Muscle of leg (tissue), 11 donors: ENCODE data around the gene KIAA0753. TPM values are rescaled to one million over a fixed set of nuclear protein-coding genes. Genes with fewer than 3 reads are reported as not detected.

ENCODE experiments used
- DNase-seq: peaks from one replicate; pipeline ENCODE4 v3.0.0; 2013
- H3K27ac ChIP-seq: one replicate; pipeline ENCODE4 v1.5.1; 2013; ENCODE audit warnings: mild to moderate bottlenecking, low read length, control low read depth
- H3K27me3 ChIP-seq: one replicate; pipeline ENCODE4 v1.6.1; 2013; ENCODE audit warnings: low read length; ENCODE audit not compliant: control insufficient read depth, insufficient read depth
- H3K36me3 ChIP-seq: one replicate; pipeline ENCODE4 v1.6.1; 2013; ENCODE audit warnings: low read length; ENCODE audit not compliant: control insufficient read depth, insufficient read depth
- H3K4me1 ChIP-seq: one replicate; pipeline ENCODE4 v1.6.1; 2013; ENCODE audit warnings: low read length; ENCODE audit not compliant: control insufficient read depth, insufficient read depth
- H3K4me3 ChIP-seq: one replicate; pipeline ENCODE4 v1.5.1; 2013; ENCODE audit warnings: low read length, control low read depth
- H3K9me3 ChIP-seq: replicated peaks from 2 replicates; pipeline ENCODE4 v1.6.1; 2013; ENCODE audit warnings: low read depth, low read length; ENCODE audit not compliant: control insufficient read depth
- WGBS: methylation state at CpG from one replicate; pipeline ENCODE4 v1.1.5; 2013; ENCODE audit warnings: missing lambda C conversion rate; ENCODE audit not compliant: insufficient coverage; 5-methylcytosine and 5-hydroxymethylcytosine counted together
- polyA plus RNA-seq, 8 donors: library from polyadenylated mRNA; unstranded; fragments of 120-200 nt; gene quantifications; one replicate each; pipeline versions ENCODE4 v1.2.1 to v1.2.3, GENCODE V29; 2013; ENCODE audit warnings: inconsistent platforms in 1 of 8, low replicate concordance in 1 of 8; ENCODE audit not compliant: insufficient read length in 8 of 8, insufficient read depth in 1 of 8
- total RNA-seq: library from RNA; stranded (reverse); fragments of 120-200 nt; gene quantifications from one replicate; pipeline ENCODE4 v1.2.4, GENCODE V29; 2013

The KIAA0753 gene
- total and polyA plus RNA-seq, 9 donors = 9.7 to 18.1 (median 12.3) TPM

GRCh38 chr17:6642592-6642991 is 2.1 kb upstream of the KIAA0753 start:
- peaks cover 18% of the 10 kb centered on the region for H3K36me3 ChIP-seq
- H3K4me1 ChIP-seq = peaks cover 19% of the 10 kb centered on the region
- H3K9me3 ChIP-seq = no peaks in the 10 kb centered on the region
- no peak overlapping the region for H3K4me3 ChIP-seq
- WGBS = no CpG with 5 or more reads among the region's 2 CpGs
- DNase-seq = no peak
- H3K27me3 ChIP-seq = no peaks in the 10 kb centered on the region
- no peak overlapping the region for H3K27ac ChIP-seq

- H3K36me3 ChIP-seq = peaks cover 12% of the 10 kb centered on the region
- no peak for DNase-seq
- H3K4me1 ChIP-seq = peaks cover 19% of the 10 kb centered on the region
- H3K27me3 ChIP-seq = no peaks in the 10 kb centered on the region
- H3K9me3 ChIP-seq = no peaks in the 10 kb centered on the region
- H3K4me3 ChIP-seq = peak overlapping the region; percentile 64
- WGBS = under 1% methylated on average over 15 of the region's 20 CpGs
- peak overlapping the region; percentile 71 for H3K27ac ChIP-seq
Observed at GRCh38 chr17:6641247-6641863, 844 bp upstream of the KIAA0753 start.

- Histone ChIP-seq H3K36me3 (peaks cover 9% of the 10 kb centered on the region), H3K27ac (peak overlapping the region; percentile 71), H3K27me3 (no peaks in the 10 kb centered on the region), H3K4me1 (peaks cover 19% of the 10 kb centered on the region), H3K9me3 (no peaks in the 10 kb centered on the region), H3K4me3 (peak overlapping the region; percentile 64)
- DNase-seq = no peak
- WGBS = 0% methylated on average over 62 of the region's 67 CpGs
Observed at GRCh38 chr17:6639586-6640535, 650 bp downstream of the KIAA0753 start.

- H3K36me3 ChIP-seq = peaks cover 9% of the 10 kb centered on the region
- H3K27me3 ChIP-seq = no peaks in the 10 kb centered on the region
- H3K9me3 ChIP-seq = no peaks in the 10 kb centered on the region
- H3K27ac ChIP-seq = no peak overlapping the region
- WGBS = 40% methylated on average over 14 of the region's 15 CpGs
- no peak for DNase-seq
- peak overlapping the region; percentile 64 for H3K4me3 ChIP-seq
- peaks cover 19% of the 10 kb centered on the region for H3K4me1 ChIP-seq
Observed at GRCh38 chr17:6639014-6639585, 1.4 kb downstream of the KIAA0753 start.

- Histone ChIP-seq H3K4me1 (peaks cover 19% of the 10 kb centered on the region), H3K9me3 (no peaks in the 10 kb centered on the region), H3K4me3 (no peak overlapping the region), H3K27me3 (no peaks in the 10 kb centered on the region), H3K36me3 (peaks cover 9% of the 10 kb centered on the region), H3K27ac (no peak overlapping the region)
- no peak for DNase-seq
- WGBS = 78% methylated on average over 24 of the region's 24 CpGs
Observed at GRCh38 chr17:6638046-6638908, 2.2 kb downstream of the KIAA0753 start.

DNA sequence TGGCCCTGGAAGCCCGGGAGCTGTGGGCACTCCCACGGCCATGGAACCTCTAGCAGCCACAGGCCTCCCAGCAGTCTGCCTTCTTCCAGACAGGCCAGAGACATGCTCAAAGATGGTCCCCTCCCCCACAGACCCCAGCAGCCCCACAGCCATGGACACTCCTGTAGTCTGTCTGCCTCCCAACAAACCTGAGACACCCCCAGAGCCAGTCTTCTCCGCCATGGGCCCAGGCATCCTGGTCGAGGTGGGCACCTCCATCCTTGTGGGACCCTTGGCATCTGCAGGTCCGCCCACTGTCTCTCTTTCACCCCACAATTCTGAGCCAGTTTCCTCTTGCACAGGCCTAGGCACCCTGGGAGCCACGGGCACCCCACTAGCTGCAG is 3.1 kb downstream of the KIAA0753 start:
- Histone ChIP-seq H3K4me3 (no peak overlapping the region), H3K9me3 (no peaks in the 10 kb centered on the region), H3K4me1 (peaks cover 19% of the 10 kb centered on the region), H3K27ac (no peak overlapping the region), H3K27me3 (no peaks in the 10 kb centered on the region), H3K36me3 (peaks cover 14% of the 10 kb centered on the region)
- 91% methylated on average over 6 of the region's 6 CpGs for WGBS
- no peak for DNase-seq

DNA sequence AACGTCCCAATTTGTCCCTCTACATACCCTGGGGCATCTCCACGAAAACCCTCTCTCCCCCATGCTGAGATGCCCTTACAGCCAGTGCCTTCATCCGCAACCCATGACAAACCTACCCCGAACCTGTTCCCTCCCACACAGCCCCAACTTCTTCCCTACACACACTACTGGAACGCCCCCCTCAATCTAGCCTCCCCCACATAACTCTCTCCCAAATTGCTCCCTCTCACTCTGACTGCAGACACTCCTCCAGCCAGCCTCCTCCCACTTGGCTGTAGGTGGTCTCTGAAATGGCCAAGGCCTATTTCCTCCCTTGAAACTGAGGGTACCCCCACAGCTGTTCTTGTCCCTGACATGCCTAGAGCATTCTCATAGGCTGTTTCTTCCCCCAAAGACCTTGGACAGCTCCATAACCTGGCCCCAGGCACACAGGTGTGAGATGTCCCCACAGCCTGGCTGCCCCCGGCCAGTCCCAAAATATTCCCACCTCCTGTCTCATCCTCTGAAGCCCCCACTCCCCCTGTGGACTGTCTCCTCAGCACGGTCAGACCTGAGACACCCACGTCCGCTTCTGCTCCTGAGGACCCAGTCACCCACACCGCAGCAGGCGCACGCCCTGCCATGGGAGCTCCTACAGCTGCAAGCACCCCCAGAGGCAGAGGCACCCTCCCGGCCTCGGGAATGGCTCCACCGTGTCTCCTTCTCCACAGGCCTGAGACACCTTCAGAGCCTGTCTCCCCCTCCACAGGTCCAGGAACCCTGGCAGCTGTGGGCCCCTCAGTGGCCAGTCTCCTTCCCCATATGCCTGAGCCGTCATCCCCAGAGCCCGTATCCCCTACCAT is 3.7 kb downstream of the KIAA0753 start:
- H3K27me3 ChIP-seq = no peaks in the 10 kb centered on the region
- H3K4me3 ChIP-seq = no peak overlapping the region
- no peak overlapping the region for H3K27ac ChIP-seq
- 85% methylated on average over 17 of the region's 17 CpGs for WGBS
- peaks cover 18% of the 10 kb centered on the region for H3K36me3 ChIP-seq
- no peaks in the 10 kb centered on the region for H3K9me3 ChIP-seq
- peaks cover 19% of the 10 kb centered on the region for H3K4me1 ChIP-seq
- no peak for DNase-seq

DNA sequence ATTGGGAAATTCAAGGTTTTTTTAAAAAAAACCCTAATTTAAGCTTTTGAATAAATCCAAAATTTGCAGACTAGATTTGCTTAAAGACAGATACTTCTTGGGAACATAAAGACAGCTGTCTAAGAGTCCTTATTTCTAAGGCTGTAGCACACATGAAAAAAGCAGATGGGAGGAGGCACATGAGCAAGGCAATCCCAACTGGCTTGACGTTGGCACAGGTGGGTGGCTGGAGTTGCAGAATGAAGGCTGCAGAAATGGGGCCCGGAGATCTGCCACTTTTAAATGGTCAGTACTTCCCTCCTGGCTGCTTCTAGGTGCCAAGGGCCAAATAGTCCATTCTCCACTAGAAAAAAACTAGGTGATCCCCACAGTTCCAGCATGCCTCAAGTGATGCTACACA is 4.4 kb downstream of the KIAA0753 start:
- no peak for DNase-seq
- H3K27me3 ChIP-seq = no peaks in the 10 kb centered on the region
- no peak overlapping the region for H3K4me3 ChIP-seq
- WGBS = 65% methylated on average over 2 of the region's 2 CpGs
- H3K36me3 ChIP-seq = peaks cover 23% of the 10 kb centered on the region
- H3K27ac ChIP-seq = no peak overlapping the region
- peaks cover 13% of the 10 kb centered on the region for H3K4me1 ChIP-seq
- no peaks in the 10 kb centered on the region for H3K9me3 ChIP-seq

DNA sequence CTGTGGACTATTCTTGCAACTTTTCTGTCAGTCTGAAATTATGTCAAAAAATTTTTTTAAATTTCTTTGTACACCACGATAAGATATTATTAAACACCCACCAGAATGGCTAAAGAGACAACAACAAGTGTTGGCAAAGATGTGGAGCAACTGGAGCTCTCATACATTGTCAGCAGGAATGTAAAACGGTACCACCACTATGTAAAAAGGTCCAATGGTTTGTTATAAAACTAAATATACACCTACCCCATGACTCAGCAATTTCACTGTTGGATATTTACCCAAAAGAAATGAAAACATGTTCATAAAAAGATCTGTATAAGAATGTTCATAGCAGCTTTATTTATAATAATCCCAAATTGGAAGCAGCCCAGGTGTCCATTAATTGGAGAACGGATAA is 7.2 kb downstream of the KIAA0753 start:
- H3K9me3 ChIP-seq = no peaks in the 10 kb centered on the region
- H3K27ac ChIP-seq = no peak overlapping the region
- 100% methylated on average over 1 of the region's 3 CpGs for WGBS
- DNase-seq = no peak
- no peaks in the 10 kb centered on the region for H3K27me3 ChIP-seq
- H3K36me3 ChIP-seq = peaks cover 25% of the 10 kb centered on the region
- H3K4me1 ChIP-seq = no peaks in the 10 kb centered on the region
- H3K4me3 ChIP-seq = no peak overlapping the region
